DND-41 (cell line): Measurements from ENCODE around the gene ISG20.

ENCODE experiments used
- CTCF ChIP-seq: IDR thresholded peaks from 2 replicates; pipeline ENCODE4 v1.5.1; 2012; ENCODE audit warnings: borderline replicate concordance, low read length, moderate library complexity, mild to moderate bottlenecking; ENCODE audit not compliant: poor library complexity, severe bottlenecking; ENCODE audit errors: extremely low read depth
- EZH2 ChIP-seq: IDR thresholded peaks from 3 replicates; pipeline ENCODE4 v1.6.1; 2012; ENCODE audit warnings: borderline replicate concordance, low read depth, mild to moderate bottlenecking, moderate library complexity, low read length, inconsistent platforms; ENCODE audit not compliant: severe bottlenecking

GRCh38 chr15:88630798-88631463 lies 7.9 kb upstream of the ISG20 start:
- TF ChIP-seq CTCF (no peak), EZH2 (no peak)
